ENCODE measurements around the gene PSMB2. TPM values are rescaled to one million over a fixed set of nuclear protein-coding genes. Genes with fewer than 3 reads are reported as not detected.

The PSMB2 gene
- total RNA-seq = 19.8 and 24.0 TPM in 2 replicates

DNA sequence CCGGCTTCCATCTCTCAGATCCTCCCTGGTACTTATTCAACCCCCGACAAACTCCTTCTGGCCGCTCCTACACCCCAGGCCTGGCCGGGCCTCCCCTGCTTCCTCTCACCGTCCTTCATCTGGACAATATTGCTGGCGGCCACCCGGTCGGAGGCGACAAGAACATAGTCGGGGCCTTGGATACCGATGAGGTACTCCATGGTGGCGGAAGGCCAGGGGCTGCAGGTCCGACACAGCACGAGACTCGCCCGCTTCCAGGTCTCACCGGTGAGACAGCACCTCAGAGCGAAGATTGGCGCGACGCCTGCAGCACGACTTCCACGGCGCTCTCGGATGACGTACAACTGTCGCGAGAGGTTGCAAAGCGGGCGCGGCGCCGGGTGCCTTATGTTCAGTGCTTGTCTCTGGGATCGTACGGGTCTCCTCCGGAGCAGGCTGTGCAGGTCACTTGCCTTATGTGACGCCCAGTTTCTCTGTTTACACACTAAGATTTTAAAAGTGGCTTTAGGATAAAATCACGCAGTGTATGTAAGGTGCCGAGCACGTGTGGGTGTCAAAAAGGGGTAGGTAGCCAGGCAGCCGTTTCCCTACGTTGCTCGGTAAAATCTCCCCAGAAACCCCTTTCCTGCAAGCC lies at the start of gene PSMB2:
Gene PSMB2 (minus strand): TSS at position 294 of the 634 bp plus-strand sequence. CDS start 94 bp downstream, at position 200.

DNA sequence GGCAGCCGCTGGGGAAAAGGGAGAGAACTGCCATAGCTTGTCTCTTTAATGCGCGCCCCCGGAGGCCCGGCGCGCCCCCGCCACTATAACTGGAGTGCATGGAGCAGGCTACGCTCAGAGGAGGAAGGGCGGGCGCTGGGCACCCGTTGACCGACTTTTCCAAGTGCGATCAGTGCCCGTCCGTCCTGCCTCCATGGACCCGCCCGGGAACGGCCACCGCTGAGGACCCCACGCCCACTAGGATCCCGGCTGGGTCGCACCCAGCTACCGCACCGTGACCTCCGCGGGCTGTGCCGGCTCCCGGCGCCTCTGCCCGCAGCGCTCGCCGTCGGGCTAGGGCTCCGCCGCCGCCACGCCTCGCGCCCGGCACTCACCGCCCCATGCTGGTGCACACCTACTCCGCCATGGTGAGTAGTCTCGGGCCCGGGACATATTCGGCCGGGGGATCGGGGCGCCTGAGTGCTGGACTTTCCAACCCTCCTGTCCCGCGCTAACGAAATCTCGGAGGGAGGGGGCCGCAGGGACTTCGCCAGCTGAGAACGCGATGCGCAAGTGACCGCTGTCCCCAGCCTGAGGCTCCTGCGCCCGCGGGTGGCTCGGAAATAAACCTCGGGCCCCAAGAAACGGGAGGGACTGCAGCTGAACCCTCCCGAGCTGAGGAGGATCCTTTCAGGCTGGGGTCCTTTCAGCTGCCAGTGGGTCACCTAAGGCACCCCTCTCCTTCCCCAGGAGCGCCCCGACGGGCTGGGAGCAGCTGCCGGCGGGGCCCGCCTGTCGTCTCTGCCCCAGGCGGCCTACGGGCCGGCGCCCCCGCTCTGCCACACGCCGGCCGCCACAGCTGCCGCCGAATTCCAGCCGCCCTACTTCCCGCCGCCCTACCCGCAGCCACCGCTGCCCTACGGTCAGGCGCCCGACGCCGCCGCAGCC lies 67.9 kb downstream of the PSMB2 start, which contains the start of gene TFAP2E:
Gene TFAP2E (plus strand): TSS at position 117 of the 927 bp plus-strand sequence. CDS start 264 bp downstream, at position 381.

DNA sequence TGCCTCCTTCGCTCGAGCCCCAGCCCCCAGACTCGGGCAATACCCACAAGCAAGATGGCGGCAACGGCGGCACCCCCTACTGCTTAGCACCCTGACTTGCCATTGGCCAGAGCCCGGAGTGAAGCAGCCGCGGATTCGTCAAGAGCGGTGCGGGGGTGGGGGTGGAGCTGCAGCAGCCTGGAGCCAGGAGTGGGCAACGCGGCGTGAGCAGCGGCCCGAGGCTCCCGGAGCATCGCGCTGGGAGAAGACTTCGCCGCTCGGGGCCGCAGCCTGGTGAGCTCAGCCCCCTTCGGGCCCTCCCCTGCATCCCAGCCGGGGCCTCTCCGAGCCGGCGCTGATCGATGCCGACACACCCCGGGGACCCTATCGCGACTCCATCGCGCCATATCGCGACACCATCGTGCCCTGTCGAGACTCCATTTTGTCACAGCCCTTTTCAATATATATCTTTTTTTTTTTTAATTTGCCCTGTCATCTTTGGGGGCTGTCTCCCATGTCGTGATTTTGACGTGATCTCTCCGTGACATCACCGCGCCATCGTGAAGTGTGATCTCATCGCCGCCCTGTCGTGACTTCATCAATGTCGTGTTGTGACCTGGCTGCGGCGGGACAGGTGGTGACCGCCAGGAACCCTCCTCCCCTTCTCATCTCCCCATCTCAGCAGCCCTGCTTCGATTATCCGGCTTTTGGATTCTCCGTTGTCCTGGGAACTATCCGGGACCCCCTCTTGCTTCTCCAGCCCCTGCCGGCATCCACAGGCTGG lies 83.5 kb downstream of the PSMB2 start, which contains the start of gene NCDN:
Gene NCDN (plus strand): TSS at position 189 of the 763 bp plus-strand sequence. CDS start 392 bp downstream, at position 581.

DNA sequence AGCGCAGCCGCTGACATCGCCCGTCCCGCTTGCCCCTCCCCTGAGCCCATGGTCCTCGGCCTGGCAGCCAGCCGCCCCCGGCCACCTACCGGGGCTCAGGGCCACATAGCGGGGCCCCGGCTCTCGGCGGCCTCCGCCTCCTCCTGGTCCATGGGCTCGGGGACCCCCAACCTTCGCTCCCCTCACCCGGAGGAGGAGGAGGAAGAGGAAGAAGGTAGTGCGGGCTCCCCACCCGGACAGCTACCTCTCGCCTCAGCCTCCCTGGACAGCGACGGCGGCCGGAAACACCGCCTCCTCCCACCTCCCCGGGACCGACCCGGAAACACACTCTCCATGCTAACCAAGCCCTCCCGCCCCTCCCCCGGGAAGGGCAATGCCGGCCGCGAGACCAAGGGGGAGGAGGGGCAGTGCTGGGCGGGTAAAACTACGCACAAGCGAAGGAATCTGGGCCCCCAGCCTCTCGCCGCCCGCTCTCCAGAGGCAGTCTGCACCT lies 84.2 kb downstream of the PSMB2 start, which contains the start of gene KIAA0319L:
Gene KIAA0319L (minus strand): TSS at position 286 of the 493 bp plus-strand sequence. CDS start 2,912 bp downstream, outside the sequence.

Other genes with a start within 250 kb of the PSMB2 start
- 39.3 and 51.1 TPM in 2 replicates for gene KIAA0319L, start 84.1 kb downstream of the PSMB2 start, total RNA-seq
- 34.0 and 34.4 TPM in 2 replicates for gene NCDN, start 83.7 kb downstream of the PSMB2 start, total RNA-seq
- 0.32 and 0.61 TPM in 2 replicates for gene TFAP2E, start 68.2 kb downstream of the PSMB2 start, total RNA-seq
- 28.6 and 29.9 TPM in 2 replicates for gene C1orf216, start 77.4 kb upstream of the PSMB2 start, total RNA-seq
- 2.8 and 3.1 TPM in 2 replicates for gene CLSPN, start 128.5 kb upstream of the PSMB2 start, total RNA-seq
- 16.4 and 22.2 TPM in 2 replicates for gene AGO4, start 166.5 kb upstream of the PSMB2 start, total RNA-seq
- gene AGO1, start 241.7 kb upstream of the PSMB2 start, total RNA-seq = 25.5 and 26.8 TPM in 2 replicates